Neuronal stem cell (in vitro differentiated cells): ENCODE measurements around the gene ARHGEF9.

ENCODE experiments used
- DNase-seq: peaks from one replicate; pipeline ENCODE4 v3.0.0-alpha.2; 2013; ENCODE audit warnings: low spot score
- H2AFZ ChIP-seq: one replicate; pipeline ENCODE4 v1.6.1; 2013; ENCODE audit warnings: mild to moderate bottlenecking, low read length, inconsistent platforms
- H2AK5ac ChIP-seq: 2 replicates; pipeline ENCODE4 v1.6.1; 2013; ENCODE audit warnings: low read depth, mild to moderate bottlenecking, inconsistent platforms, low read length, moderate library complexity, mixed read lengths
- H2BK120ac ChIP-seq: 2 replicates; pipeline ENCODE4 v1.6.1; 2013; ENCODE audit warnings: low read depth, mild to moderate bottlenecking, inconsistent platforms, low read length, moderate library complexity, mixed read lengths
- H2BK12ac ChIP-seq: one replicate; pipeline ENCODE4 v1.6.1; 2013; ENCODE audit warnings: low read length, inconsistent platforms
- H2BK15ac ChIP-seq: 2 replicates; pipeline ENCODE4 v1.6.1; 2013; ENCODE audit warnings: mild to moderate bottlenecking, low read length, inconsistent platforms, mixed read lengths
- H2BK5ac ChIP-seq: one replicate; pipeline ENCODE4 v1.6.1; 2013; ENCODE audit warnings: inconsistent platforms, mild to moderate bottlenecking, low read length, moderate library complexity
- H3K14ac ChIP-seq: one replicate; pipeline ENCODE4 v1.6.1; 2013; ENCODE audit warnings: low read length, inconsistent platforms
- H3K18ac ChIP-seq: 2 replicates; pipeline ENCODE4 v1.6.1; 2013; ENCODE audit warnings: low read length, inconsistent platforms
- H3K23ac ChIP-seq: 2 replicates; pipeline ENCODE4 v1.6.1; 2013; ENCODE audit warnings: low read depth, mild to moderate bottlenecking, mixed read lengths, low read length, inconsistent platforms; ENCODE audit not compliant: poor library complexity
- H3K27ac ChIP-seq: replicated peaks from 3 replicates; pipeline ENCODE4 v1.5.1; 2013; ENCODE audit warnings: low read length, inconsistent platforms
- H3K27me3 ChIP-seq, 3 experiments: 2 replicates each; pipeline ENCODE4 v1.6.1; 2013; ENCODE audit warnings: low read length in 3 of 3, mild to moderate bottlenecking in 2 of 3, inconsistent platforms in 1 of 3, low read depth in 1 of 3, mixed read lengths in 1 of 3, moderate library complexity in 1 of 3; ENCODE audit not compliant: control insufficient read depth in 3 of 3, insufficient read depth in 3 of 3
- H3K36me3 ChIP-seq, 2 donors: replicated peaks in 1 of 2; 2 replicates each; pipeline ENCODE4 v1.6.1; 2013; ENCODE audit warnings: low read length in 2 of 2; ENCODE audit not compliant: control insufficient read depth in 2 of 2, insufficient read depth in 2 of 2
- H3K4ac ChIP-seq: 2 replicates; pipeline ENCODE4 v1.6.1; 2013; ENCODE audit warnings: inconsistent platforms, mild to moderate bottlenecking, low read length, moderate library complexity
- H3K4me1 ChIP-seq, 2 donors: 1 replicate in 1 of 2; 2 replicates in 1 of 2; pipeline ENCODE4 v1.6.1; 2013; ENCODE audit warnings: low read length in 2 of 2, low read depth in 1 of 2; ENCODE audit not compliant: control insufficient read depth in 2 of 2, insufficient read depth in 1 of 2
- H3K4me2 ChIP-seq: one replicate; pipeline ENCODE4 v1.6.1; 2013; ENCODE audit warnings: mild to moderate bottlenecking, low read length, inconsistent platforms; ENCODE audit not compliant: insufficient read depth, poor library complexity, severe bottlenecking
- H3K4me3 ChIP-seq, 2 donors: 2 replicates each; pipeline ENCODE4 v1.5.1; 2013; ENCODE audit warnings: low read length in 2 of 2, mild to moderate bottlenecking in 2 of 2, inconsistent platforms in 1 of 2, moderate library complexity in 1 of 2
- H3K79me1 ChIP-seq: one replicate; pipeline ENCODE4 v1.6.1; 2013; ENCODE audit warnings: low read depth, mild to moderate bottlenecking, inconsistent platforms, low read length, moderate library complexity
- H3K9ac ChIP-seq: one replicate; pipeline ENCODE4 v1.6.1; 2013; ENCODE audit warnings: mild to moderate bottlenecking, low read depth, low read length, inconsistent platforms; ENCODE audit not compliant: poor library complexity
- H3K9me3 ChIP-seq, 2 donors: replicated peaks in 1 of 2; 2 replicates each; pipeline versions ENCODE3 to v1.6.1; 2013; ENCODE audit warnings: low read length in 2 of 2, mild to moderate bottlenecking in 2 of 2, inconsistent platforms in 1 of 2, low read depth in 1 of 2, mixed read lengths in 1 of 2, moderate library complexity in 1 of 2; ENCODE audit not compliant: control insufficient read depth in 2 of 2, insufficient read depth in 1 of 2
- H4K8ac ChIP-seq: one replicate; pipeline ENCODE4 v1.6.1; 2013; ENCODE audit warnings: low read depth, mild to moderate bottlenecking, inconsistent platforms, low read length, moderate library complexity
- H4K91ac ChIP-seq: one replicate; pipeline ENCODE4 v1.6.1; 2013; ENCODE audit warnings: low read length, low read depth, mild to moderate bottlenecking, inconsistent platforms; ENCODE audit not compliant: poor library complexity
- WGBS, 2 donors: extraction: QIAGEN DNeasy Blood & Tissue Kit; methylation state at CpG; one replicate each; pipeline ENCODE4 v1.1.7; 2013; ENCODE audit warnings: missing lambda C conversion rate in 2 of 2, mixed read lengths in 1 of 2; ENCODE audit not compliant: insufficient read length in 2 of 2, insufficient replicate concordance in 1 of 2; ENCODE audit errors: extremely low coverage in 2 of 2; 5-methylcytosine and 5-hydroxymethylcytosine counted together

Gene ARHGEF9

GRCh38 chrX:63738696-63739095 lies 46.3 kb downstream of the ARHGEF9 start:
- Histone ChIP-seq H3K4me3 (no peak overlapping the region), H3K9ac (no peak overlapping the region), H3K4me1 (peaks cover 0 to 8% of the 10 kb centered on the region in 2 donors), H3K9me3 (no peaks in the 10 kb centered on the region), H4K8ac (no peak overlapping the region), H3K27ac (no peak overlapping the region), H3K79me1 (peaks cover 4% of the 10 kb centered on the region), H3K4me2 (no peak overlapping the region), H3K4ac (no peak overlapping the region), H3K23ac (no peak overlapping the region), H2BK5ac (no peak overlapping the region), H2BK120ac (no peak overlapping the region), H2BK15ac (no peak overlapping the region), H2AFZ (no peak overlapping the region), H2AK5ac (no peak overlapping the region), H3K27me3 (peaks cover 0 to 2% (median 0%) of the 10 kb centered on the region in 3 experiments), H3K18ac (no peak overlapping the region), H2BK12ac (no peak overlapping the region), H3K14ac (no peak overlapping the region), H4K91ac (no peak overlapping the region), H3K36me3 (no peaks in the 10 kb centered on the region)
- no peak for DNase-seq
- WGBS, 2 donors: no CpG with 5 or more reads among the region's 1 CpG

GRCh38 chrX:63737131-63737921 lies 47.7 kb downstream of the ARHGEF9 start:
- no peak overlapping the region for H2BK5ac ChIP-seq
- H3K4ac ChIP-seq: no peak overlapping the region
- H3K18ac ChIP-seq: no peak overlapping the region
- no peak for DNase-seq
- H3K4me1 ChIP-seq: peaks cover 0 to 8% of the 10 kb centered on the region in 2 donors
- H3K14ac ChIP-seq: no peak overlapping the region
- no peak overlapping the region for H3K4me3 ChIP-seq
- H3K27me3 ChIP-seq: peaks cover 0 to 2% (median 0%) of the 10 kb centered on the region in 3 experiments
- H4K91ac ChIP-seq: no peak overlapping the region
- WGBS, 2 donors: no CpG with 5 or more reads among the region's 3 CpGs
- no peak overlapping the region for H2BK15ac ChIP-seq
- no peaks in the 10 kb centered on the region for H3K36me3 ChIP-seq
- H4K8ac ChIP-seq: no peak overlapping the region
- H2BK120ac ChIP-seq: no peak overlapping the region
- H3K79me1 ChIP-seq: peaks cover 4% of the 10 kb centered on the region
- H2AFZ ChIP-seq: no peak overlapping the region
- no peak overlapping the region for H3K4me2 ChIP-seq
- H3K23ac ChIP-seq: no peak overlapping the region
- no peak overlapping the region for H2BK12ac ChIP-seq
- H2AK5ac ChIP-seq: no peak overlapping the region
- no peaks in the 10 kb centered on the region for H3K9me3 ChIP-seq
- H3K27ac ChIP-seq: no peak overlapping the region
- H3K9ac ChIP-seq: no peak overlapping the region

GRCh38 chrX:63735882-63736281 lies 49.1 kb downstream of the ARHGEF9 start:
- H4K91ac ChIP-seq: no peak overlapping the region
- H3K27ac ChIP-seq: no peak overlapping the region
- H3K23ac ChIP-seq: no peak overlapping the region
- no peak overlapping the region for H3K9ac ChIP-seq
- no peak overlapping the region for H3K4ac ChIP-seq
- H3K79me1 ChIP-seq: peaks cover 4% of the 10 kb centered on the region
- no peak overlapping the region for H2BK120ac ChIP-seq
- no peak for DNase-seq
- H3K14ac ChIP-seq: no peak overlapping the region
- no peak overlapping the region for H4K8ac ChIP-seq
- no peak overlapping the region for H2AFZ ChIP-seq
- peaks cover 0 to 3% of the 10 kb centered on the region in 2 donors for H3K4me1 ChIP-seq
- H3K4me2 ChIP-seq: no peak overlapping the region
- H3K4me3 ChIP-seq: no peak overlapping the region
- no peak overlapping the region for H2BK5ac ChIP-seq
- no CpG with 5 or more reads among the region's 1 CpG for WGBS, 2 donors
- peaks cover 0 to 2% (median 0%) of the 10 kb centered on the region in 3 experiments for H3K27me3 ChIP-seq
- no peak overlapping the region for H3K18ac ChIP-seq
- no peak overlapping the region for H2AK5ac ChIP-seq
- no peak overlapping the region for H2BK12ac ChIP-seq
- no peaks in the 10 kb centered on the region for H3K9me3 ChIP-seq
- no peaks in the 10 kb centered on the region for H3K36me3 ChIP-seq
- no peak overlapping the region for H2BK15ac ChIP-seq

GRCh38 chrX:63720293-63720692 lies 64.7 kb downstream of the ARHGEF9 start:
- peaks cover 2% of the 10 kb centered on the region for H3K79me1 ChIP-seq
- no peak overlapping the region for H2BK12ac ChIP-seq
- H3K4me3 ChIP-seq: no peak overlapping the region
- H2AK5ac ChIP-seq: no peak overlapping the region
- H2AFZ ChIP-seq: no peak overlapping the region
- no CpG with 5 or more reads among the region's 1 CpG for WGBS, 2 donors
- H3K23ac ChIP-seq: no peak overlapping the region
- H3K9ac ChIP-seq: no peak overlapping the region
- H3K14ac ChIP-seq: no peak overlapping the region
- no peak for DNase-seq
- peaks cover 7 to 60% of the 10 kb centered on the region in 2 donors for H3K36me3 ChIP-seq
- no peak overlapping the region for H4K91ac ChIP-seq
- no peak overlapping the region for H4K8ac ChIP-seq
- no peak overlapping the region for H3K18ac ChIP-seq
- H3K4ac ChIP-seq: no peak overlapping the region
- H3K27me3 ChIP-seq: no peaks in the 10 kb centered on the region
- H3K27ac ChIP-seq: no peak overlapping the region
- no peak overlapping the region for H2BK120ac ChIP-seq
- no peak overlapping the region for H2BK5ac ChIP-seq
- H3K9me3 ChIP-seq: no peaks in the 10 kb centered on the region
- peaks cover 0 to 1% of the 10 kb centered on the region in 2 donors for H3K4me1 ChIP-seq
- no peak overlapping the region for H3K4me2 ChIP-seq
- H2BK15ac ChIP-seq: no peak overlapping the region
